Measurements from ENCODE around the gene SLC38A3.

DNA sequence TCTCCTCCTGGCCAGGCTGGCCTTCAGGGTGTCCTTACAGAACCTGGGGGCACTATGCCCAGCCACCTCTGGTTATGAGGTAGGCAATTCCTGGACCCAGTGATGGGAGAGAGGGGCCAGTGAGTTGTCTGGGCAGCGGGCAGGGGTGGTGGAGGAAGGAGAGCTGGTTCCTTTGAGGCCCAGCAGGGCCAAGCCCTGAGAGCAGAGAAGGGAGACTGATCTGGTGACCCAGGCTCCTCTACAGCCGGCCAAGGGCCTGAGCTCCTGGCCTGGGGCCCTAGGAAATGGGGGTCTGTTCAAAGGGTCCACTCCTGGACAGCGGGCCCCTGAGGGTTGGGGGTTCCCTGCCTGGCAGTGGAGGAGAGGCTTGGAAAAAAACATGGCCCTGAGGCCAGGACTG lies 7.9 kb downstream of the SLC38A3 start:
- TF ChIP-seq YY1 (IDR thresholded peaks at IDR 0.05; ENCODE audit: insufficient read depth, insufficient read length) (no peak), SUZ12 (IDR thresholded peaks at IDR 0.05; ENCODE audit: extremely low read depth, insufficient read depth, insufficient read length) (no peak), ZNF274 (IDR thresholded peaks at IDR 0.05; ENCODE audit: low read depth, low read length) (no peak)

Measured in NT2/D1 (cell line).